Activated CD8-positive, alpha-beta memory T cell treated with anti-CD3 and anti-CD28 coated beads, Interleukin-2, amount 10 ng/mL, durations not matched to agents 7 days and 5 days (primary cell): ENCODE measurements around the gene DIPK1A. TPM values are rescaled to one million over a fixed set of nuclear protein-coding genes. Genes with fewer than 3 reads are reported as not detected.

Experiments
- ATAC-seq: fragments of 150-1000 bp; cut with Tn5 transposase; one replicate; pipeline ENCODE4 v1.10.0; 2021; ENCODE audit warnings: moderate library complexity
- CTCF ChIA-PET: fragments of 350-600 bp; sonication (Branson Sonifier 250); formaldehyde crosslinking; loops from one replicate; lab custom pipeline; 2021; ENCODE audit warnings: antibody characterized with exemption; lab: Charles Lee
- DNase-seq: peaks from one replicate; pipeline ENCODE4 v3.0.0-alpha.2; 2020
- H3K27ac Mint-ChIP-seq: one replicate; pipeline ENCODE4 v1.8.0; 2021; ENCODE audit warnings: mild to moderate bottlenecking, mixed read lengths
- H3K27me3 Mint-ChIP-seq: one replicate; pipeline ENCODE4 v1.8.0; 2021; ENCODE audit warnings: mixed read lengths
- H3K36me3 Mint-ChIP-seq: one replicate; pipeline ENCODE4 v1.8.0; 2021; ENCODE audit warnings: mild to moderate bottlenecking, mixed read lengths
- H3K4me1 Mint-ChIP-seq: one replicate; pipeline ENCODE4 v1.8.0; 2021; ENCODE audit warnings: mixed read lengths
- H3K4me3 Mint-ChIP-seq: one replicate; pipeline ENCODE4 v1.8.0; 2021; ENCODE audit warnings: mild to moderate bottlenecking, moderate library complexity, mixed read lengths
- H3K9me3 Mint-ChIP-seq: one replicate; pipeline ENCODE4 v1.8.0; 2022; ENCODE audit warnings: low read depth, mixed read lengths
- total RNA-seq, 2 experiments: library from RNA; stranded (reverse); gene quantifications; one replicate each; pipeline ENCODE4 v1.2.3, GENCODE V29; 2021

Gene DIPK1A
- total RNA-seq, 2 experiments from 2014 or later = 8.6 to 14.3 TPM

GRCh38 chr1:92921031-92922023, 39.9 kb downstream of the DIPK1A start:
- CTCF ChIA-PET = no interaction called here
- no peak for DNase-seq
- Mint-ChIP-seq H3K27ac (no peak overlapping the region), H3K4me3 (no peak overlapping the region), H3K4me1 (peaks cover 4% of the 10 kb centered on the region), H3K9me3 (no peaks in the 10 kb centered on the region), H3K27me3 (no peaks in the 10 kb centered on the region), H3K36me3 (peaks cover 2% of the 10 kb centered on the region)
- no peak for ATAC-seq

GRCh38 chr1:92916899-92917298, 44.4 kb downstream of the DIPK1A start:
- H3K4me1 Mint-ChIP-seq = peaks cover 3% of the 10 kb centered on the region
- ATAC-seq (no peak), DNase-seq (no peak)
- H3K9me3 Mint-ChIP-seq = no peaks in the 10 kb centered on the region
- no peaks in the 10 kb centered on the region for H3K27me3 Mint-ChIP-seq
- H3K4me3 Mint-ChIP-seq = no peak overlapping the region
- H3K36me3 Mint-ChIP-seq = peaks cover 6% of the 10 kb centered on the region
- CTCF ChIA-PET = no interaction called here
- no peak overlapping the region for H3K27ac Mint-ChIP-seq

GRCh38 chr1:92915547-92915946, 45.7 kb downstream of the DIPK1A start:
- Mint-ChIP-seq H3K4me3 (no peak overlapping the region), H3K4me1 (peaks cover 3% of the 10 kb centered on the region), H3K9me3 (no peaks in the 10 kb centered on the region), H3K36me3 (peaks cover 6% of the 10 kb centered on the region), H3K27me3 (no peaks in the 10 kb centered on the region), H3K27ac (no peak overlapping the region)
- ATAC-seq (no peak), DNase-seq (no peak)
- CTCF ChIA-PET = no interaction called here

- CTCF ChIA-PET = interaction anchor here (0.7 to 1.7 kb wide), 2 partner anchors 11 to 49 kb away, joined by 3 to 5 read pairs; partner anchors contain the start of gene DIPK1A
- DNase-seq = no peak
- peaks cover 5% of the 10 kb centered on the region for H3K4me1 Mint-ChIP-seq
Measured at GRCh38 chr1:92913093-92913819, 48.0 kb downstream of the DIPK1A start.

GRCh38 chr1:92910081-92910480, 51.2 kb downstream of the DIPK1A start:
- H3K36me3 Mint-ChIP-seq = peaks cover 18% of the 10 kb centered on the region
- no peak for ATAC-seq
- no peak for DNase-seq
- no peak overlapping the region for H3K27ac Mint-ChIP-seq
- CTCF ChIA-PET = no interaction called here
- no peaks in the 10 kb centered on the region for H3K9me3 Mint-ChIP-seq
- no peak overlapping the region for H3K4me3 Mint-ChIP-seq
- H3K4me1 Mint-ChIP-seq = peaks cover 7% of the 10 kb centered on the region
- H3K27me3 Mint-ChIP-seq = no peaks in the 10 kb centered on the region

More at GRCh38 chr1:92913093-92913819, 48.0 kb downstream of the DIPK1A start:
- Mint-ChIP-seq H3K27me3 (no peaks in the 10 kb centered on the region), H3K4me3 (no peak overlapping the region), H3K36me3 (peaks cover 10% of the 10 kb centered on the region), H3K9me3 (no peaks in the 10 kb centered on the region), H3K27ac (no peak overlapping the region)
- ATAC-seq = no peak

GRCh38 chr1:92909321-92909720, 51.9 kb downstream of the DIPK1A start:
- Mint-ChIP-seq H3K4me3 (no peak overlapping the region), H3K27ac (no peak overlapping the region), H3K27me3 (no peaks in the 10 kb centered on the region), H3K9me3 (no peaks in the 10 kb centered on the region), H3K4me1 (peaks cover 11% of the 10 kb centered on the region), H3K36me3 (peaks cover 20% of the 10 kb centered on the region)
- DNase-seq (no peak), ATAC-seq (no peak)
- CTCF ChIA-PET = no interaction called here

GRCh38 chr1:92907949-92908684, 53.1 kb downstream of the DIPK1A start:
- Mint-ChIP-seq H3K27ac (no peak overlapping the region), H3K4me3 (no peak overlapping the region), H3K4me1 (peaks cover 21% of the 10 kb centered on the region), H3K36me3 (peaks cover 20% of the 10 kb centered on the region), H3K9me3 (no peaks in the 10 kb centered on the region), H3K27me3 (no peaks in the 10 kb centered on the region)
- CTCF ChIA-PET = no interaction called here
- ATAC-seq = no peak
- DNase-seq = no peak

- no peak overlapping the region for H3K27ac Mint-ChIP-seq
- peaks cover 5% of the 10 kb centered on the region for H3K9me3 Mint-ChIP-seq
- no peaks in the 10 kb centered on the region for H3K27me3 Mint-ChIP-seq
- peaks cover 24% of the 10 kb centered on the region for H3K4me1 Mint-ChIP-seq
- H3K4me3 Mint-ChIP-seq = no peak overlapping the region
- H3K36me3 Mint-ChIP-seq = peaks cover 39% of the 10 kb centered on the region
- CTCF ChIA-PET = interaction anchor here (1.5 kb wide), 1 partner anchor 52 kb away, joined by 4 read pairs; no protein-coding TSS in a partner anchor
- DNase-seq (no peak), ATAC-seq (no peak)
Measured at GRCh38 chr1:92903765-92904164, 57.5 kb downstream of the DIPK1A start.

- no peaks in the 10 kb centered on the region for H3K27me3 Mint-ChIP-seq
- H3K4me3 Mint-ChIP-seq = no peak overlapping the region
- ATAC-seq = no peak
- peaks cover 32% of the 10 kb centered on the region for H3K36me3 Mint-ChIP-seq
- CTCF ChIA-PET = interaction anchor here (0.8 to 1.8 kb wide), 3 partner anchors 11 to 52 kb away, joined by 3 to 5 read pairs (median 3); no protein-coding TSS in a partner anchor
- H3K27ac Mint-ChIP-seq = no peak overlapping the region
- H3K4me1 Mint-ChIP-seq = peaks cover 16% of the 10 kb centered on the region
- DNase-seq = no peak
- peaks cover 5% of the 10 kb centered on the region for H3K9me3 Mint-ChIP-seq
Measured at GRCh38 chr1:92902406-92902744, 58.9 kb downstream of the DIPK1A start.

- Mint-ChIP-seq H3K9me3 (peaks cover 5% of the 10 kb centered on the region), H3K36me3 (peaks cover 32% of the 10 kb centered on the region), H3K27ac (no peak overlapping the region)
Measured at GRCh38 chr1:92901699-92902405, 59.4 kb downstream of the DIPK1A start.

GRCh38 chr1:92901126-92901525, 60.1 kb downstream of the DIPK1A start:
- no peak for DNase-seq
- Mint-ChIP-seq H3K4me1 (peaks cover 16% of the 10 kb centered on the region), H3K27ac (no peak overlapping the region), H3K27me3 (no peaks in the 10 kb centered on the region), H3K4me3 (no peak overlapping the region), H3K36me3 (peaks cover 32% of the 10 kb centered on the region), H3K9me3 (peaks cover 5% of the 10 kb centered on the region)
- CTCF ChIA-PET = interaction anchor here (0.6 to 1.8 kb wide), 3 partner anchors 10 to 58 kb away, joined by 4 to 5 read pairs (median 5); no protein-coding TSS in a partner anchor
- ATAC-seq = no peak

More at GRCh38 chr1:92901699-92902405, 59.4 kb downstream of the DIPK1A start:
- H3K4me3 Mint-ChIP-seq = no peak overlapping the region
- DNase-seq (no peak), ATAC-seq (no peak)
- no peaks in the 10 kb centered on the region for H3K27me3 Mint-ChIP-seq
- H3K4me1 Mint-ChIP-seq = peaks cover 16% of the 10 kb centered on the region
- CTCF ChIA-PET = interaction anchor here (0.8 to 1.8 kb wide), 4 partner anchors 11 to 52 kb away, joined by 3 to 5 read pairs (median 4); no protein-coding TSS in a partner anchor

GRCh38 chr1:92900539-92900938, 60.7 kb downstream of the DIPK1A start:
- H3K27me3 Mint-ChIP-seq = no peaks in the 10 kb centered on the region
- peaks cover 16% of the 10 kb centered on the region for H3K4me1 Mint-ChIP-seq
- H3K9me3 Mint-ChIP-seq = peaks cover 5% of the 10 kb centered on the region
- ATAC-seq = no peak
- H3K36me3 Mint-ChIP-seq = peaks cover 29% of the 10 kb centered on the region
- no peak overlapping the region for H3K4me3 Mint-ChIP-seq
- CTCF ChIA-PET = interaction anchor here (0.6 to 1.8 kb wide), 3 partner anchors 9 to 58 kb away, joined by 4 to 5 read pairs (median 5); no protein-coding TSS in a partner anchor
- no peak overlapping the region for H3K27ac Mint-ChIP-seq
- DNase-seq = no peak
